Loucy (cell line): ENCODE data around the gene NAALADL1.

ENCODE experiments used
- H2AFZ ChIP-seq: fragments of 200-600 bp; sonication (generic); 2 replicates; pipeline ENCODE4 v1.6.0; 2016; ENCODE audit warnings: antibody characterized with exemption, mild to moderate bottlenecking, low read length, moderate library complexity
- H3F3A ChIP-seq: fragments of 200-600 bp; 2 replicates; pipeline ENCODE4 v1.6.0; 2016; ENCODE audit warnings: antibody characterized with exemption, low read depth, mild to moderate bottlenecking
- H3K27me3 ChIP-seq: fragments of 200-600 bp; sonication (generic); 2 replicates; pipeline ENCODE4 v1.6.1; 2014; ENCODE audit warnings: low read length, mild to moderate bottlenecking; ENCODE audit not compliant: insufficient read depth, poor library complexity, severe bottlenecking
- H3K36me3 ChIP-seq: fragments of 200-600 bp; sonication (generic); 2 replicates; pipeline ENCODE4 v1.6.1; 2016; ENCODE audit warnings: low read length; ENCODE audit not compliant: insufficient read depth
- H3K4me1 ChIP-seq: fragments of 200-600 bp; sonication (generic); 2 replicates; pipeline ENCODE4 v1.5.1; 2014; ENCODE audit warnings: low read length, mild to moderate bottlenecking; ENCODE audit not compliant: insufficient read depth, poor library complexity, severe bottlenecking
- H3K4me2 ChIP-seq: fragments of 200-600 bp; sonication (generic); 2 replicates; pipeline ENCODE4 v1.6.0; 2014; ENCODE audit warnings: antibody characterized with exemption, low read length, low read depth, mild to moderate bottlenecking; ENCODE audit not compliant: poor library complexity, severe bottlenecking
- H3K4me3 ChIP-seq: fragments of 200-600 bp; sonication (generic); 2 replicates; pipeline ENCODE4 v1.5.1; 2014; ENCODE audit warnings: low read length, mild to moderate bottlenecking, mixed read lengths; ENCODE audit not compliant: poor library complexity, severe bottlenecking
- H3K79me2 ChIP-seq: fragments of 200-600 bp; sonication (generic); 2 replicates; pipeline ENCODE4 v1.6.1; 2014; ENCODE audit warnings: low read length; ENCODE audit not compliant: insufficient read depth
- H3K9ac ChIP-seq: fragments of 200-600 bp; sonication (generic); 2 replicates; pipeline ENCODE4 v1.6.0; 2014; ENCODE audit warnings: mild to moderate bottlenecking, low read depth, low read length, moderate library complexity; ENCODE audit not compliant: poor library complexity, severe bottlenecking
- H3K9me2 ChIP-seq: fragments of 200-600 bp; sonication (generic); replicated peaks from 2 replicates; pipeline ENCODE4 v1.6.1; 2016; ENCODE audit warnings: low read depth, low read length, mixed read lengths
- H3K9me3 ChIP-seq: fragments of 200-600 bp; sonication (generic); 2 replicates; pipeline ENCODE4 v1.6.1; 2014; ENCODE audit warnings: mild to moderate bottlenecking, antibody characterized with exemption, low read length, low read depth; ENCODE audit not compliant: insufficient read depth
- H4K20me1 ChIP-seq: fragments of 200-600 bp; sonication (generic); 2 replicates; pipeline ENCODE4 v1.6.0; 2014; ENCODE audit warnings: antibody characterized with exemption, low read length, mild to moderate bottlenecking; ENCODE audit not compliant: insufficient read depth, poor library complexity, severe bottlenecking
- CTCF ChIP-seq: fragments of 200-600 bp; sonication (generic); conservative IDR thresholded peaks from 2 replicates; pipeline ENCODE4 v1.5.1; 2014; ENCODE audit warnings: mild to moderate bottlenecking, antibody characterized with exemption, low read length
- EZH2phosphoT487 ChIP-seq: fragments of 200-600 bp; IDR thresholded peaks from 2 replicates; pipeline ENCODE4 v1.6.1; 2018; ENCODE audit warnings: antibody characterized with exemption, mild to moderate bottlenecking, moderate library complexity, borderline replicate concordance

The NAALADL1 gene

GRCh38 chr11:65059523-65059922, 1.2 kb upstream of the NAALADL1 start:
- TF ChIP-seq CTCF: no peak
- no peak for TF ChIP-seq EZH2phosphoT487
- Histone ChIP-seq H3K36me3 (no peaks in the 10 kb centered on the region), H3F3A (no peaks in the 10 kb centered on the region), H2AFZ (no peak overlapping the region; the same call in 1 of the 2 replicates), H3K9me3 (no peaks in the 10 kb centered on the region), H3K27me3 (no peaks in the 10 kb centered on the region), H3K79me2 (no peaks in the 10 kb centered on the region), H3K9ac (no peak overlapping the region), H3K4me1 (no peaks in the 10 kb centered on the region), H4K20me1 (no peaks in the 10 kb centered on the region), H3K4me3 (no peak overlapping the region), H3K9me2 (no peaks in the 10 kb centered on the region), H3K4me2 (no peak overlapping the region)

GRCh38 chr11:65058012-65058411, 341 bp downstream of the NAALADL1 start:
- Histone ChIP-seq H3K36me3 (no peaks in the 10 kb centered on the region), H3K4me3 (no peak overlapping the region), H3K9ac (no peak overlapping the region), H3K9me2 (no peaks in the 10 kb centered on the region), H3K9me3 (no peaks in the 10 kb centered on the region), H3K4me2 (no peak overlapping the region), H4K20me1 (no peaks in the 10 kb centered on the region), H3K79me2 (no peaks in the 10 kb centered on the region), H3K27me3 (no peaks in the 10 kb centered on the region), H3F3A (no peaks in the 10 kb centered on the region), H2AFZ (no peak overlapping the region), H3K4me1 (peaks cover 5% of the 10 kb centered on the region)
- TF ChIP-seq EZH2phosphoT487 (no peak), CTCF (no peak)

- no peak overlapping the region for H3K4me3 ChIP-seq
- no peaks in the 10 kb centered on the region for H3K36me3 ChIP-seq
- no peaks in the 10 kb centered on the region for H3F3A ChIP-seq
- no peaks in the 10 kb centered on the region for H3K27me3 ChIP-seq
- no peak overlapping the region for H3K4me2 ChIP-seq
- no peaks in the 10 kb centered on the region for H3K79me2 ChIP-seq
- H4K20me1 ChIP-seq: no peaks in the 10 kb centered on the region
- TF ChIP-seq EZH2phosphoT487: no peak
- TF ChIP-seq CTCF: no peak
- H3K9ac ChIP-seq: no peak overlapping the region
- peaks cover 5% of the 10 kb centered on the region for H3K4me1 ChIP-seq
- H3K9me3 ChIP-seq: no peaks in the 10 kb centered on the region
- no peaks in the 10 kb centered on the region for H3K9me2 ChIP-seq
- H2AFZ ChIP-seq: no peak overlapping the region
These were observed 827 bp downstream of the NAALADL1 start for GRCh38 chr11:65057526-65057925.
